H1 (cell line): ENCODE data around the gene CD164L2. TPM values are rescaled to one million over a fixed set of nuclear protein-coding genes. Genes with fewer than 3 reads are reported as not detected.

Experiments used
- CREB1 ChIP-seq: IDR thresholded peaks from 2 replicates; pipeline ENCODE4 v1.6.1; 2012; ENCODE audit warnings: inconsistent platforms
- HDAC6 ChIP-seq: IDR thresholded peaks from one replicate; pipeline ENCODE4 v1.7.1; 2012; ENCODE audit warnings: low read depth, mild to moderate bottlenecking, inconsistent platforms, low read length, moderate library complexity
- KDM1A ChIP-seq: fragments of 200-600, 300-600 bp; sonication (generic); IDR thresholded peaks from 2 replicates; pipeline ENCODE4 v1.7.1; 2016; ENCODE audit warnings: mild to moderate bottlenecking, low read length, borderline replicate concordance
- KDM5A ChIP-seq: fragments of 200-600 bp; IDR thresholded peaks from 2 replicates; pipeline ENCODE4 v1.7.1; 2012; ENCODE audit warnings: mild to moderate bottlenecking, low read length, inconsistent platforms, mixed read lengths
- NRF1 ChIP-seq: IDR thresholded peaks from 2 replicates; pipeline ENCODE4 v1.6.1; 2011; ENCODE audit warnings: mild to moderate bottlenecking, low read depth, low read length, improper control_type of control experiment
- RAD21 ChIP-seq, 2 experiments: IDR thresholded peaks in 1 of 2; conservative IDR thresholded peaks in 1 of 2; 2 replicates each; pipeline ENCODE4 v1.6.1; 2011; ENCODE audit warnings: low read depth in 2 of 2, low read length in 2 of 2, improper control_type of control experiment in 1 of 2, inconsistent platforms in 1 of 2, mild to moderate bottlenecking in 1 of 2, moderate library complexity in 1 of 2
- RXRA ChIP-seq: IDR thresholded peaks from 2 replicates; pipeline ENCODE4 v1.6.1; 2011; ENCODE audit warnings: low read depth, mild to moderate bottlenecking, low read length, moderate library complexity; ENCODE audit not compliant: insufficient read depth
- SAP30 ChIP-seq: fragments of 300-600 bp; sonication (generic); IDR thresholded peaks from 2 replicates; pipeline ENCODE4 v1.7.1; 2012; ENCODE audit warnings: low read length, moderate library complexity, mild to moderate bottlenecking, inconsistent platforms; ENCODE audit not compliant: insufficient read depth, insufficient replicate concordance
- TAF1 ChIP-seq: IDR thresholded peaks from 2 replicates; pipeline ENCODE4 v1.6.1; 2011; ENCODE audit warnings: mild to moderate bottlenecking, low read depth, low read length
- polyA plus RNA-seq, 7 experiments: library from polyadenylated mRNA; depleted of rRNA in 3 of 7; stranded (reverse) in 5 of 7; unstranded in 2 of 7; fragments of >200 nt in 5 of 7; fragments of 200-250 nt in 2 of 7; gene quantifications; 1 replicate in 5 of 7; 2 replicates in 1 of 7; 4 replicates in 1 of 7; pipeline versions ENCODE4 v1.2.1 to v1.2.3, GENCODE V29; 2011 to 2013; ENCODE audit warnings: missing spikeins in 2 of 7, mixed read lengths in 2 of 7
- total RNA-seq: library from RNA; stranded (reverse); fragmentation: NEBNext Ultra II Directional; extraction: Animal tissue kit (Norgen Biotek cat#: 25700); gene quantifications from 2 replicates; pipeline ENCODE4 v1.2.1, GENCODE V29; 2021
- TF ChIP-seq, protein P1 (sequence below): fragments of 300-600 bp; sonication (generic); IDR thresholded peaks from 2 replicates; pipeline ENCODE4 v1.7.1; 2012; ENCODE audit warnings: low read length, moderate library complexity, mild to moderate bottlenecking, inconsistent platforms; ENCODE audit not compliant: insufficient replicate concordance

CD164L2 gene
- total and polyA plus RNA-seq, 2 of the 8 experiments (the other 6 are each of a cell fraction or from before 2014, with no cell fraction given) = 3.3 TPM

DNA sequence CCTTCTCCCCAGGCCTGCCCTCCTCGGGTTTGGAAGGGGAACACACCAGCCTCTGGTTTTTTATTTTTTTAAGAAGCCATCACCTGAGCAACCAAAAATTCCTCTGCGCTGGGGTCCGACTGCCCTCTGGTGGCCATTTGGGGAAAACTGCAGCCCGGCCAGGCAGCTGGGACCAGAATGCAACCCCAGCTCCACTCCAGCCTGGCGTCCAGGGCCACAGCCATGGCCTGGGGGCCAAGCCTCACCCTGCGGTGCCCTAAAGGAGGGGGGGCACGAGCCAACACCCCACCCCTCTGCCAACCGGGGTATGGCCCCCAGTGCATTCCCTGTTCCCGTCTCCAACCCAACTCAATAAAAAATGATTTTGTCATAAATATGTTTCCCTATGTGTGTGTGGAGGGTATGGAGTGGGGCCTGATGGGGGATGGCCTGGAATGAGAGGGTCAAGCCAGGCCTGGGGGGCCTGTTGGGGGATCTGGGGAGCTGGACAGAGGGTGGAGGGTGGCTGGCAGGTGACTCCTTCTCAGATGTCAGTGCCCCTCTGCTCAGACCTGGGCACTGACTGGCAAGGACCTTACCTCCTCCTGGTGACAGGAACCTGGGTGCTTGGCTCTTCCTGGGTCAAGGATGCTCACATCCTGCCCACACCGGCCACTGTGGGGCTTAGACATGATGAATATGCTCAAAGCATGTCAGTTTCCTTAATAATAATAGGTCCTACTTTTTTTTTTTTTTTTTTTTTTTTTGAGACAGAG lies 12.5 kb upstream of the CD164L2 start (continued):
- TF ChIP-seq SAP30 (no peak), NRF1 (no peak), RXRA (no peak), TAF1 (no peak), KDM1A (no peak), CREB1 (no peak), KDM5A (no peak), RAD21 (IDR thresholded peaks at IDR 0.05 in 1 of 2, conservative IDR thresholded peaks at IDR 0.05 in 1 of 2; ENCODE audit: low read depth in 2 of 2, low read length in 2 of 2) (peak; percentile 89 to 93), HDAC6 (no peak)
- TF ChIP-seq, protein P1, sequence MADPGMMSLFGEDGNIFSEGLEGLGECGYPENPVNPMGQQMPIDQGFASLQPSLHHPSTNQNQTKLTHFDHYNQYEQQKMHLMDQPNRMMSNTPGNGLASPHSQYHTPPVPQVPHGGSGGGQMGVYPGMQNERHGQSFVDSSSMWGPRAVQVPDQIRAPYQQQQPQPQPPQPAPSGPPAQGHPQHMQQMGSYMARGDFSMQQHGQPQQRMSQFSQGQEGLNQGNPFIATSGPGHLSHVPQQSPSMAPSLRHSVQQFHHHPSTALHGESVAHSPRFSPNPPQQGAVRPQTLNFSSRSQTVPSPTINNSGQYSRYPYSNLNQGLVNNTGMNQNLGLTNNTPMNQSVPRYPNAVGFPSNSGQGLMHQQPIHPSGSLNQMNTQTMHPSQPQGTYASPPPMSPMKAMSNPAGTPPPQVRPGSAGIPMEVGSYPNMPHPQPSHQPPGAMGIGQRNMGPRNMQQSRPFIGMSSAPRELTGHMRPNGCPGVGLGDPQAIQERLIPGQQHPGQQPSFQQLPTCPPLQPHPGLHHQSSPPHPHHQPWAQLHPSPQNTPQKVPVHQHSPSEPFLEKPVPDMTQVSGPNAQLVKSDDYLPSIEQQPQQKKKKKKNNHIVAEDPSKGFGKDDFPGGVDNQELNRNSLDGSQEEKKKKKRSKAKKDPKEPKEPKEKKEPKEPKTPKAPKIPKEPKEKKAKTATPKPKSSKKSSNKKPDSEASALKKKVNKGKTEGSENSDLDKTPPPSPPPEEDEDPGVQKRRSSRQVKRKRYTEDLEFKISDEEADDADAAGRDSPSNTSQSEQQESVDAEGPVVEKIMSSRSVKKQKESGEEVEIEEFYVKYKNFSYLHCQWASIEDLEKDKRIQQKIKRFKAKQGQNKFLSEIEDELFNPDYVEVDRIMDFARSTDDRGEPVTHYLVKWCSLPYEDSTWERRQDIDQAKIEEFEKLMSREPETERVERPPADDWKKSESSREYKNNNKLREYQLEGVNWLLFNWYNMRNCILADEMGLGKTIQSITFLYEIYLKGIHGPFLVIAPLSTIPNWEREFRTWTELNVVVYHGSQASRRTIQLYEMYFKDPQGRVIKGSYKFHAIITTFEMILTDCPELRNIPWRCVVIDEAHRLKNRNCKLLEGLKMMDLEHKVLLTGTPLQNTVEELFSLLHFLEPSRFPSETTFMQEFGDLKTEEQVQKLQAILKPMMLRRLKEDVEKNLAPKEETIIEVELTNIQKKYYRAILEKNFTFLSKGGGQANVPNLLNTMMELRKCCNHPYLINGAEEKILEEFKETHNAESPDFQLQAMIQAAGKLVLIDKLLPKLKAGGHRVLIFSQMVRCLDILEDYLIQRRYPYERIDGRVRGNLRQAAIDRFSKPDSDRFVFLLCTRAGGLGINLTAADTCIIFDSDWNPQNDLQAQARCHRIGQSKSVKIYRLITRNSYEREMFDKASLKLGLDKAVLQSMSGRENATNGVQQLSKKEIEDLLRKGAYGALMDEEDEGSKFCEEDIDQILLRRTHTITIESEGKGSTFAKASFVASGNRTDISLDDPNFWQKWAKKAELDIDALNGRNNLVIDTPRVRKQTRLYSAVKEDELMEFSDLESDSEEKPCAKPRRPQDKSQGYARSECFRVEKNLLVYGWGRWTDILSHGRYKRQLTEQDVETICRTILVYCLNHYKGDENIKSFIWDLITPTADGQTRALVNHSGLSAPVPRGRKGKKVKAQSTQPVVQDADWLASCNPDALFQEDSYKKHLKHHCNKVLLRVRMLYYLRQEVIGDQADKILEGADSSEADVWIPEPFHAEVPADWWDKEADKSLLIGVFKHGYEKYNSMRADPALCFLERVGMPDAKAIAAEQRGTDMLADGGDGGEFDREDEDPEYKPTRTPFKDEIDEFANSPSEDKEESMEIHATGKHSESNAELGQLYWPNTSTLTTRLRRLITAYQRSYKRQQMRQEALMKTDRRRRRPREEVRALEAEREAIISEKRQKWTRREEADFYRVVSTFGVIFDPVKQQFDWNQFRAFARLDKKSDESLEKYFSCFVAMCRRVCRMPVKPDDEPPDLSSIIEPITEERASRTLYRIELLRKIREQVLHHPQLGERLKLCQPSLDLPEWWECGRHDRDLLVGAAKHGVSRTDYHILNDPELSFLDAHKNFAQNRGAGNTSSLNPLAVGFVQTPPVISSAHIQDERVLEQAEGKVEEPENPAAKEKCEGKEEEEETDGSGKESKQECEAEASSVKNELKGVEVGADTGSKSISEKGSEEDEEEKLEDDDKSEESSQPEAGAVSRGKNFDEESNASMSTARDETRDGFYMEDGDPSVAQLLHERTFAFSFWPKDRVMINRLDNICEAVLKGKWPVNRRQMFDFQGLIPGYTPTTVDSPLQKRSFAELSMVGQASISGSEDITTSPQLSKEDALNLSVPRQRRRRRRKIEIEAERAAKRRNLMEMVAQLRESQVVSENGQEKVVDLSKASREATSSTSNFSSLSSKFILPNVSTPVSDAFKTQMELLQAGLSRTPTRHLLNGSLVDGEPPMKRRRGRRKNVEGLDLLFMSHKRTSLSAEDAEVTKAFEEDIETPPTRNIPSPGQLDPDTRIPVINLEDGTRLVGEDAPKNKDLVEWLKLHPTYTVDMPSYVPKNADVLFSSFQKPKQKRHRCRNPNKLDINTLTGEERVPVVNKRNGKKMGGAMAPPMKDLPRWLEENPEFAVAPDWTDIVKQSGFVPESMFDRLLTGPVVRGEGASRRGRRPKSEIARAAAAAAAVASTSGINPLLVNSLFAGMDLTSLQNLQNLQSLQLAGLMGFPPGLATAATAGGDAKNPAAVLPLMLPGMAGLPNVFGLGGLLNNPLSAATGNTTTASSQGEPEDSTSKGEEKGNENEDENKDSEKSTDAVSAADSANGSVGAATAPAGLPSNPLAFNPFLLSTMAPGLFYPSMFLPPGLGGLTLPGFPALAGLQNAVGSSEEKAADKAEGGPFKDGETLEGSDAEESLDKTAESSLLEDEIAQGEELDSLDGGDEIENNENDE = no peak
